ENCODE measurements around the gene MEI1. TPM values are rescaled to one million over a fixed set of nuclear protein-coding genes. Genes with fewer than 3 reads are reported as not detected.
A peak's percentile ranks its signal among the peaks of the same experiment; 100 is the strongest.

The MEI1 gene
- total and polyA plus RNA-seq, 2 experiments from 2014 or later, result 1.1 to 5.6 TPM

GRCh38 chr22:41752011-41752970, 53.0 kb downstream of the MEI1 start:
- H3K36me3 ChIP-seq, result no peaks in the 10 kb centered on the region
- TF ChIP-seq CTCF (IDR thresholded peaks at IDR 0.05; ENCODE audit: low read depth, low read length), result no peak
- no peak for DNase-seq (ENCODE audit: low read depth in 1 of 2, low spot score in 1 of 2)
- H3K4me3 ChIP-seq, result no peak overlapping the region
- H3K4me1 ChIP-seq (ENCODE audit: low read depth), result no peaks in the 10 kb centered on the region
- no peak overlapping the region for H3K27ac ChIP-seq
- no peaks in the 10 kb centered on the region for H3K27me3 ChIP-seq
- H3K9me3 ChIP-seq (ENCODE audit: low read depth), result no peaks in the 10 kb centered on the region

- DNase-seq (ENCODE audit: low read depth in 1 of 2, low spot score in 1 of 2), result no peak
- H3K36me3 ChIP-seq, result no peaks in the 10 kb centered on the region
- no peak overlapping the region for H3K27ac ChIP-seq
- H3K27me3 ChIP-seq, result no peaks in the 10 kb centered on the region
- no peak overlapping the region for H3K4me3 ChIP-seq
- H3K9me3 ChIP-seq (ENCODE audit: low read depth), result no peaks in the 10 kb centered on the region
- TF ChIP-seq CTCF (IDR thresholded peaks at IDR 0.05; ENCODE audit: low read depth, low read length), result no peak
- H3K4me1 ChIP-seq (ENCODE audit: low read depth), result no peaks in the 10 kb centered on the region
Observed at GRCh38 chr22:41753984-41754383, 54.7 kb downstream of the MEI1 start.

- no peak for DNase-seq (ENCODE audit: low read depth in 1 of 2, low spot score in 1 of 2)
- H3K36me3 ChIP-seq, result no peaks in the 10 kb centered on the region
- no peak overlapping the region for H3K27ac ChIP-seq
- no peak overlapping the region for H3K4me3 ChIP-seq
- no peaks in the 10 kb centered on the region for H3K4me1 ChIP-seq (ENCODE audit: low read depth)
- TF ChIP-seq CTCF (IDR thresholded peaks at IDR 0.05; ENCODE audit: low read depth, low read length), result no peak
- H3K9me3 ChIP-seq (ENCODE audit: low read depth), result no peaks in the 10 kb centered on the region
- no peaks in the 10 kb centered on the region for H3K27me3 ChIP-seq
Observed at GRCh38 chr22:41757502-41757901, 58.2 kb downstream of the MEI1 start.

- Histone ChIP-seq H3K36me3 (no peaks in the 10 kb centered on the region), H3K4me1 (ENCODE audit: low read depth) (no peaks in the 10 kb centered on the region), H3K9me3 (ENCODE audit: low read depth) (no peaks in the 10 kb centered on the region), H3K4me3 (no peak overlapping the region), H3K27me3 (no peaks in the 10 kb centered on the region), H3K27ac (no peak overlapping the region)
- DNase-seq (ENCODE audit: low read depth in 1 of 2, low spot score in 1 of 2), result no peak
- TF ChIP-seq CTCF (IDR thresholded peaks at IDR 0.05; ENCODE audit: low read depth, low read length), result no peak
Observed at GRCh38 chr22:41758231-41758630, 58.9 kb downstream of the MEI1 start.

GRCh38 chr22:41762980-41763779, 63.9 kb downstream of the MEI1 start:
- no peak overlapping the region for H3K27ac ChIP-seq
- H3K4me3 ChIP-seq, result no peak overlapping the region
- no peaks in the 10 kb centered on the region for H3K9me3 ChIP-seq (ENCODE audit: low read depth)
- no peaks in the 10 kb centered on the region for H3K36me3 ChIP-seq
- no peaks in the 10 kb centered on the region for H3K4me1 ChIP-seq (ENCODE audit: low read depth)
- TF ChIP-seq CTCF (IDR thresholded peaks at IDR 0.05; ENCODE audit: low read depth, low read length), result peak; percentile 55
- no peaks in the 10 kb centered on the region for H3K27me3 ChIP-seq
- DNase-seq (ENCODE audit: low read depth in 1 of 2, low spot score in 1 of 2), result peak; percentile 37 to 65
